Measurements from ENCODE around the gene GPX3.

- TF ChIP-seq ZBTB40 (IDR thresholded peaks at IDR 0.05) (no peak), ZBTB40 (CRISPR knock-in tag; IDR thresholded peaks at IDR 0.05) (no peak), ZNF639 (CRISPR knock-in tag; conservative IDR thresholded peaks at IDR 0.05) (no peak), POLR2A (IDR thresholded peaks at IDR 0.05; ENCODE audit: insufficient read depth in 1 of 2, low read depth in 2 of 2, low read length in 2 of 2) (no peak), RFX5 (IDR thresholded peaks at IDR 0.05; ENCODE audit: low read depth, low read length) (no peak), ZNF281 (CRISPR knock-in tag; IDR thresholded peaks at IDR 0.05; ENCODE audit: borderline replicate concordance) (no peak), ZNF790 (CRISPR knock-in tag; IDR thresholded peaks at IDR 0.05; ENCODE audit: borderline replicate concordance) (no peak), NFE2 (CRISPR knock-in tag; IDR thresholded peaks at IDR 0.05) (no peak), ZNF274 (CRISPR knock-in tag; IDR thresholded peaks at IDR 0.05) (no peak), ZNF326 (CRISPR knock-in tag; IDR thresholded peaks at IDR 0.05; ENCODE audit: borderline replicate concordance) (no peak), YY1 (IDR thresholded peaks at IDR 0.05; ENCODE audit: insufficient read depth, insufficient replicate concordance, low read depth, low read length) (no peak), SIN3B (IDR thresholded peaks at IDR 0.05; ENCODE audit: low read length) (no peak), SP4 (CRISPR knock-in tag; IDR thresholded peaks at IDR 0.05) (no peak), POLR2AphosphoS5 (IDR thresholded peaks at IDR 0.05; ENCODE audit: low read depth, low read length) (no peak), CTCF (CRISPR knock-in tag; IDR thresholded peaks at IDR 0.05) (peak; percentile 71)
Observed at GRCh38 chr5:151002250-151002649, 18.1 kb upstream of the GPX3 start.
